NOMO-1 treated with DMSO at 0.1 percent for 48 hours (cell line): ENCODE results near the gene FAM118A.
"Not testable (repeated sequence)": the region's sequence is repeated elsewhere in the genome, so short reads cannot be mapped to it uniquely, and the experiment has no call there.

Source experiments
- DNase-seq: peaks from one replicate; lab custom pipeline; 2025; ENCODE audit not compliant: unreplicated experiment; lab: John Stamatoyannopoulos, UW

Gene FAM118A

GRCh38 chr22:45359627-45360026 is 49.9 kb downstream of the FAM118A start:
- no peak for DNase-seq

- DNase-seq, result no peak
These were observed 57.0 kb downstream of the FAM118A start for GRCh38 chr22:45366713-45367112.

GRCh38 chr22:45373592-45373991 is 63.9 kb downstream of the FAM118A start:
- DNase-seq, result not testable (repeated sequence)

- no peak for DNase-seq
These were observed 66.3 kb downstream of the FAM118A start for GRCh38 chr22:45376009-45376408.

GRCh38 chr22:45376703-45377102 is 67.0 kb downstream of the FAM118A start:
- DNase-seq, result peak; percentile 32

- no peak for DNase-seq
These were observed 71.6 kb downstream of the FAM118A start for GRCh38 chr22:45381348-45381747.

- DNase-seq, result no peak
These were observed 79.8 kb downstream of the FAM118A start for GRCh38 chr22:45389546-45389945.
